ENCODE data around the gene IPO13.

GRCh38 chr1:43982241-43982640 lies 35.5 kb downstream of the IPO13 start:
- TF ChIP-seq POLR2A (IDR thresholded peaks at IDR 0.05) (no peak), CTCF (IDR thresholded peaks at IDR 0.05) (no peak)
